Astrocyte (in vitro differentiated cells and primary cell): ENCODE measurements around the gene PLCXD3.

Experiments used
- EZH2 ChIP-seq: IDR thresholded peaks from 2 replicates; pipeline ENCODE4 v1.6.1; 2012; ENCODE audit warnings: mild to moderate bottlenecking, low read length, inconsistent platforms; ENCODE audit not compliant: insufficient read depth
- TF ChIP-seq, protein P1 (sequence below): IDR thresholded peaks from 2 replicates; pipeline ENCODE4 v1.5.1; 2011; ENCODE audit warnings: low read depth, mild to moderate bottlenecking, inconsistent platforms, low read length, moderate library complexity; ENCODE audit not compliant: insufficient read depth

GRCh38 chr5:41433552-41434181 is 76.7 kb downstream of the PLCXD3 start:
- TF ChIP-seq, protein P1, sequence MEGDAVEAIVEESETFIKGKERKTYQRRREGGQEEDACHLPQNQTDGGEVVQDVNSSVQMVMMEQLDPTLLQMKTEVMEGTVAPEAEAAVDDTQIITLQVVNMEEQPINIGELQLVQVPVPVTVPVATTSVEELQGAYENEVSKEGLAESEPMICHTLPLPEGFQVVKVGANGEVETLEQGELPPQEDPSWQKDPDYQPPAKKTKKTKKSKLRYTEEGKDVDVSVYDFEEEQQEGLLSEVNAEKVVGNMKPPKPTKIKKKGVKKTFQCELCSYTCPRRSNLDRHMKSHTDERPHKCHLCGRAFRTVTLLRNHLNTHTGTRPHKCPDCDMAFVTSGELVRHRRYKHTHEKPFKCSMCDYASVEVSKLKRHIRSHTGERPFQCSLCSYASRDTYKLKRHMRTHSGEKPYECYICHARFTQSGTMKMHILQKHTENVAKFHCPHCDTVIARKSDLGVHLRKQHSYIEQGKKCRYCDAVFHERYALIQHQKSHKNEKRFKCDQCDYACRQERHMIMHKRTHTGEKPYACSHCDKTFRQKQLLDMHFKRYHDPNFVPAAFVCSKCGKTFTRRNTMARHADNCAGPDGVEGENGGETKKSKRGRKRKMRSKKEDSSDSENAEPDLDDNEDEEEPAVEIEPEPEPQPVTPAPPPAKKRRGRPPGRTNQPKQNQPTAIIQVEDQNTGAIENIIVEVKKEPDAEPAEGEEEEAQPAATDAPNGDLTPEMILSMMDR, result peak; percentile 54
- TF ChIP-seq EZH2, result no peak
